GM18909 (cell line): ENCODE results near the gene ADRB2.
"Not testable (repeated sequence)": the region's sequence is repeated elsewhere in the genome, so short reads cannot be mapped to it uniquely, and the experiment has no call there.

Experiments
- ATAC-seq: cut with Tn5 transposase; IDR thresholded peaks from one replicate; pipeline ENCODE4 v1.9.1; 2021; ENCODE audit warnings: mild to moderate bottlenecking; ENCODE audit not compliant: unreplicated experiment, poor library complexity

Gene ADRB2

DNA sequence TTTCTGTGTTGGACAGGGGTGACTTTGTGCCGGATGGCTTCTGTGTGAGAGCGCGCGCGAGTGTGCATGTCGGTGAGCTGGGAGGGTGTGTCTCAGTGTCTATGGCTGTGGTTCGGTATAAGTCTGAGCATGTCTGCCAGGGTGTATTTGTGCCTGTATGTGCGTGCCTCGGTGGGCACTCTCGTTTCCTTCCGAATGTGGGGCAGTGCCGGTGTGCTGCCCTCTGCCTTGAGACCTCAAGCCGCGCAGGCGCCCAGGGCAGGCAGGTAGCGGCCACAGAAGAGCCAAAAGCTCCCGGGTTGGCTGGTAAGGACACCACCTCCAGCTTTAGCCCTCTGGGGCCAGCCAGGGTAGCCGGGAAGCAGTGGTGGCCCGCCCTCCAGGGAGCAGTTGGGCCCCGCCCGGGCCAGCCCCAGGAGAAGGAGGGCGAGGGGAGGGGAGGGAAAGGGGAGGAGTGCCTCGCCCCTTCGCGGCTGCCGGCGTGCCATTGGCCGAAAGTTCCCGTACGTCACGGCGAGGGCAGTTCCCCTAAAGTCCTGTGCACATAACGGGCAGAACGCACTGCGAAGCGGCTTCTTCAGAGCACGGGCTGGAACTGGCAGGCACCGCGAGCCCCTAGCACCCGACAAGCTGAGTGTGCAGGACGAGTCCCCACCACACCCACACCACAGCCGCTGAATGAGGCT lies at the start of gene ADRB2:
ADRB2 (plus strand) TSS at position 559 of the 686 bp plus-strand sequence. CDS start 221 bp downstream, outside the sequence.
- ATAC-seq: peak; percentile 96

DNA sequence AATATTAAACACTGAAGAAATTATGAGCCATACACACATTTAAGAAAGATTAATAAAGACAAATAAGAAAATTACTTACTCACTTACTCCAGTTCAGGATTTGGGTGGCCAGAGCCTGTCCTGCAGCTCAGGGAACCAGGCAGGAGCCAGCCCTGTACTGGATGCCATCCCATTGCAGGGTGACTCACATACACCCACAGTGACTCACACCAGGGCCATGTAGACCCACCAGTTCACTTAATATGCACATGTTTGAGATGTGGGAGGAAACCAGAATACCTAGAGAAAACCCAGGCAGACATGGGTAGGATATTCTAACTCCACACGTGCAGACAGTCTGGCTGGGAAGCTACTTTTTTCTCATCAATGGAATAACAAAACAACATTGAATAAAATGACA lies 49.6 kb upstream of the ADRB2 start:
- ATAC-seq: no peak

DNA sequence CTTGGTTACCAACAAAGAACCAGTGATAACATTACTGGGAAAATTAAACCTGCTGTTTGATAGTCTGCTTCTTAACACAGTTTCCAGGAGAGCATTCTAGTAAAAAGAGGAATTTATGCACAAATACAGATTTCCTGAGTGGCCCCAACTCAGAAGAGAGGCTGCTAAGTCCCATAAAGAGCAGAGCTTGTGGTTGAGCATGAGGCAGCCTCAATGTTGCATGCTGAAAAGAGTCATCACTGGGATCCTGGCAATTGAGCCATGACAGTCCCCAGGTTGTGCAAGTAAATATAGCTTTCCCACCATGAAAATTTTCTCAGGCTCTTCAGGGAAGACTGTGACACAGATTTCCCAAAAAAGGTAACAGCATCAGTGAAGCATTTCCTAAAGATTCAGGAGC lies 47.5 kb upstream of the ADRB2 start:
- ATAC-seq: no peak

DNA sequence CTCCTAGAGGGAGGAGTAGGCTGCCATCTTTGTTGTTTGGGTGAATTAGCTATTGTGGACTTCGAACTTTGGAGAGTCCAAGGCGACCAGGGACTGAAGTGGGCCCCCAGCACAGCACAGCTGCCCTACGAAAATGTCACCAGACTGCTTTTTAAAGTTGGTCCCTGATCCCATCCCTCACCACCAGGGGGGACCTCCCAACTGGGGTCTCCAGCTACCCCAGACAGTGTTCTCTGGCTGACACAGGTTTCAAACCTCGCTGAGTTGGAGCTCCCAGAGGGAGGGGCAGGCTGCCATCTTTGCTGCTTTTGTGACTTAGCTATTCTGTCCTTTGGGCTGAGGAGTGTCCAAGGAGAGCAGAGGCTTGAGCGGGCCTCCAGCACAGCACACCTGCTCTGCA lies 45.7 kb upstream of the ADRB2 start:
- ATAC-seq: no peak

DNA sequence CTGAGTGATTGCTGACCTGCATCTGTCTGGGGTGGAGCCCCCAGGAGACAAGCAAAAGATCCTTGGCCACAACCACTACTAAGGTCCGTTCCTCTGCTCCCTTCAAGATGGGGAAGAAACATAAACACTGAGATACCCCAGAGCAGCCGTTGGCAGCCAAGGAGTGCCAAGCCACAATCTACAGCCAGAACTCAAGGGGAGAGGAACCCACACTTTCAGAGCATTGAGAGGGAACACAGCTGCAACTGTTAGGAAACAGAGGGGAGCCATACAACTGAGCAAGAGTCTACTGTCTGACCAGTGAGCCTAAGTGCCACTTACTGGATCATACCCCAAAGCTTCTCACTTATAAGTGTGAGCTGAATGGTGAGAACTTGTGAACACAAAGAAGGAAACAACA lies 44.6 kb upstream of the ADRB2 start:
- no peak for ATAC-seq

DNA sequence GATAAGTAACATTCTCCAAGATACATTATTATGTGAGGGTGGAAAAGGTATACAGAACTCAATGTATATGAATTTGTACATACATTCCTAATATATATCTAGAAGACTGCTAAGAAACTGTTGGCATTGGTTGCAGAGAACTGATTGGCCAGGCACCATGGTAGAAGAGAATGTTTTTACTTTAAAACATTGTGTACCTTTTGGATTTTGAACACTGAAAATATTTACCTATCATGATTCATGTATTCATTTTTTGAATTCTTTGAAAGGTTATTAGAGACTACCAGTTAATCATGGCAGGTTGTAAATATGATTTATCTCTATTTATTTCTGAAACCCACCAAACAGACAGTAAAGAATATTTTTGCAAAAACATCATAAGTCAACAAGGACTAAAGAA lies 41.2 kb upstream of the ADRB2 start:
- no peak for ATAC-seq

DNA sequence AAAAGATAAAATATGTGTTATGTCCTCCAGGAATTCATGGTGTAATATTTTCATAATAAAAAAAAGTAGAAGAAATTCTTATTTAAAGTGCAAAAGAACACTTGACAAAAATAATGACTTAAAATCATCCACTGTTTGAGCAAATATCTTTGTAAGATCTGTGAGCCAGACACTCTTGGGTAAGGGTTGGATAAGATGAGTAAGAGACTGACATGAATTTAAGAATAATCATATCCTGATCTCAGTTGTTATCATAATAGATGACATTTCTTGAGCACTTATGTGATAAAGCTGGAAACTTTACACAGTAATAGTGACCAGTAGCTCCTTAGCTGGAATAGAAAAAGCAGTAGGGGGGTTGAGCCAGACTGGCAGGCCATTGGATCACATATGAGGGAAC lies 40.0 kb upstream of the ADRB2 start:
- ATAC-seq: no peak

DNA sequence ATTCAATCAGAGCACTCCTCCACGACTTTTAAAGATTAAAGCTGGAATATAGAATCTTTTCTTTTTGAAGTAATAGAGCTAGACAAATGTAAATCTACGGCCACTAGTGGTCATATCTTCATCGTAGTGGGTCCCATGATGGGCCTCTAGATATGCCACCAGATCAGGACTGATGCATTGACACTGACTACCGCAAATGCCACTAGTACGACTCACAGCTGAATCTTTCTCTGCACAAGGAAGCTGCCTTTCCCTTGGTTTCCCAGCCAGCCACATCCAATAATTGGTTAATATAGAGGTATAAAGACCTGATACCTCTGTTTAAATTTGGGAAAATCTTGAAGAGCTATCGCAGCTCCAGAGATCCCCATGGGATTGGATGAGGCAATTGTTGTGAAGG lies 37.8 kb upstream of the ADRB2 start:
- no peak for ATAC-seq

DNA sequence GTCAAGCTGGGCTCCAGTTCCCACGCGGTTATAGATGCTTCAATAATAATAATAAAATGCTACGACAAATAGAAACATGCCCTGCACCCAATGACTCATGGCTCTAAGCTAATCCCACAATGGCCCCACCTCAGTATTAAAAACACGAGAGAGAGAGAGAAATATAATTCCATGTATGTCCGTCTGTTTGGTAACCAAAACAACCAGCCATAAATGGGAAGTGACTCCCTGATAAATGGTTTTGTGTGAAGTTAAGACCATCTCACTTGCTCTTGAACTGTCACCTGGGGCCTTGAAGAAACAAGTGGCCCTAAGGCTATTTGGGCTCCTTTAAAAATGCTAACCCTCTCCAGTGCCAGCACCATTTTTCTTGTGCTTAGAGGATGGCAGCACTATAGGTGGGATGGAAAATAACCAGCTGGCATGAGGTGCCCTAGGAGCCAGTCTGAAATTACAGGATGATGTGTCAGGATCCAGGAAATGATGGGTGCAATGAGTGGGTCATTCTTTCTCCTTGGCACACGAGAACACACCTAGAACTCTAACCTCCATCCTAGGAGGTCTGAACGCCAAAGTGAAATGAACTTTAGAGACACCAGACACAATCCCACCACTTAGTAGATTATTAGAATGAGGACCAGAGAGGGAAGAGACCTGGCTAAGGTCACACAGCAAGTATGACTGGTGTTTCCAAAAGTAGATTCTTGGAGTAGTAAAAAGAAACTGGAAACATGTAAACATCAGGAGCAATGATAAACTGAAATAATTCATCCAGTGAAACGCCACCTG lies 35.7 kb upstream of the ADRB2 start:
- peak; percentile 33 for ATAC-seq

DNA sequence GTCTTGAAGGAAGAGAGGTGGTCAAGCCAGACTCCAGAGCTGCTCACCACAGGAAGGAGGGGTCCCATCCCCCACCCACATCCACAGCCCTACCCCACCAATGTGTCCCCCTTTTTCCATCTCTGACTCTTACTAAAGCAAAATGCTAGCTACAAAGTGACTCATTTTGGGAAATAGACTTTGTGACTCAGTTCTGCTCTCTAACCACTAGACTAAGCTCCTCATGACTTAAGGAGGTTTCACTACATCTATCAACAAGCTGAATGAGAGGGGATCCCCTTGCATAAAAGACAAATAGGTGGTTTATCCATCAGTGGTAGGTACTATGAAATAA lies 35.1 kb upstream of the ADRB2 start:
- ATAC-seq: peak; percentile 97

- ATAC-seq: no peak
Observed at GRCh38 chr5:148791696-148792095, 34.7 kb upstream of the ADRB2 start.

GRCh38 chr5:148792744-148793143 lies 33.7 kb upstream of the ADRB2 start:
- ATAC-seq: no peak

DNA sequence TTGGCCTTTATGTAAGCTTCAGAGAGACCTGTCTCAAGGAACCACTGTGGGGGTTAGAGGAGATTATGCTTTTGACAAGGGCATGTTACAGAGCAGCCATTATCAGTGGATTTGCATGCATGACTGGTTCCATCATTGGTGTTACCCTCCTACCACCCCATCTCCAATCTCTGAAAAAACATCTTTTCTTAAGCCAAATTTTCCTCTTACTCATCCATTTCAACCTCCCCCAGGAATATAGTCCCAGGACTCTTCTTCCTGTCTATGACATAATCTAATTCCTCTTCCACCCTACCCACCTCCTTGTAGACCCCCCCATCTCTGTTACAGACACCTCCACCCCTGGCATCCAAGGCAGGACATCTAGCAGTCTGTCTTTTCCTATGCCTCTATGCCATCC lies 33.1 kb upstream of the ADRB2 start:
- ATAC-seq: no peak

- ATAC-seq: no peak
Observed at GRCh38 chr5:148794275-148794674, 32.1 kb upstream of the ADRB2 start.

DNA sequence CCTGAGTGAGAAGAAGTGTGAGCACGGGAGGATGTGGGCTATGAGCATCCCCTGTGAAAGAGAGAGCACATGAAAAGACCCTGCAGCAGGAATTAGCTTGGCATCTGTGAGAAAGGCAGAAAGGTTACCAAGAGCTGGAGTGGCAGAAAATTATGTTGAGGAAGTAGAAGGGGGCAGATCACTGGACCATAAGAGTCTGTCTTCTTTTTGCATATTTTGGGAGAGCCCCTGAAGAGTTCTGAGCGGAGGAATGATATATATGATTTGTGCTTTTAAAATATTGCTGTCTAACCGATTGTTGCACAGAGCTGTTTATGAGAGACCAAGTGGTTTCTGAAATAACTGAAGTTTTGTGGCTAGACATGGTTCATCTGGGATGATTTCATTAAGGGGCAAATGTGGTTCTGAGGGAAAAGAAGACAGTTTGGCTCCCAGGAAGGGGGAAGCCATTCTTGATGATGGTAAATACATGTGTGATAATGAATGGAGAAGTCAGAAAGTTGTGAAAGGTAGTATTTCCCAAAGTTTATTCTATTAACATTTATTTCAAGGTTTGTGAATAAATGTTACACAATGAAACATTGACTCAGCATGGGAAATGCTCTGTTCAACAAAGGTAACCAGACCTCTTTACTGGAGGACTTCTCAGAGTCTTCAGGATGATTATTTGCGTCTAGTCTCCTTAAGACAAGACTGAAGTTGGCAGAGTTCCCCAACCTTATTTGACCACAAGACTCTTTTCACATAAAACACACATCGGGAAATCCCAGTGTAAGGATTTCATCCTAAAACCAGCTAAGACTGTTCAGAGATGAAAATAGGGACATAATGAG lies 31.5 kb upstream of the ADRB2 start:
- no peak for ATAC-seq

- no peak for ATAC-seq
Observed at GRCh38 chr5:148796936-148797335, 29.5 kb upstream of the ADRB2 start.

- ATAC-seq: no peak
Observed at GRCh38 chr5:148798786-148799185, 27.6 kb upstream of the ADRB2 start.

- ATAC-seq: no peak
Observed at GRCh38 chr5:148799737-148800527, 26.5 kb upstream of the ADRB2 start.

DNA sequence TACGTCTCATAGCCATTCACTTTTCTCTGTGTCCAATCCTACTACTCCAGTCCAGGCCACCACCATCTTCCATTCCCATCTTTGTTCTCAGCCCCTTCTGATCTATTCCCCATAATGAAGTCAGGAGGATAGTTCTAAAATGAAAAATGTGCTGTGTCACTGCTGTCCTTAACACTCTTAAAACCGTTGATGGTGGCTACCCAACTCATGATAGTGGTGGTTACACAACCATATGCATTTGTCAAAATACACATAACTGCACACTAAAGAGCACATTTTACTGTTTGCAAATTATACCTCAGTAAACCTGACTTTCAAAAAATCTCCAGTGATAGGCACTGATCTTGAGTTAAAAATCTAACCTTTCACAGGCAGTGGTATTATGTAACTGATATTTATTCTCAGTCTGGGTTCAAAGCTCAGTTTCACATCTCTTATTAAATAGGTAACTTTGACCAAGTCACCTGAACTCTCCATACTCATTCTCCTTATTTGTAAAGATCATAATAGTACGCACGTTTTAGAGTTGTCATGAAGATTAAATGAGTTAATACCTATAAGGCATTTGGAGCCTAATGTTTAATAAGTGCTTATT lies 24.6 kb upstream of the ADRB2 start:
- ATAC-seq: no peak

DNA sequence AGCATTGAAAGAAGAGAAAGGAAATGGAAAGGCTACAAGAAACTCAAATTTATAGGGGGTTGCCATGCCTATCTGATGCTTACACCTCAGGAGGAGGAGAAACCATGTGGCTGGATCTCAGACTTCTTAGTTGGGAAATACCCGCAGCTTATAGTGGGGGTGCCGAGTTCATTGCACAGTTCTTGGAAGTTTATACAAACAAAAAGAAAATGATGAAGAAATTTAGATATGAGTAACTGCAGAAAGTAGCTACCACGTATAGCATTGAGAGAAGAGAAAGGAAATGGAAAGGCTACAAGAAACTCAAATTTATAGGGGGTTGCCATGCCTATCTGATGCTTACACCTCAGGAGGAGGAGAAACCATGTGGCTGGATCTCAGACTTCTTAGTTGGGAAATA lies 23.0 kb upstream of the ADRB2 start:
- not testable (repeated sequence) for ATAC-seq
